Stimulated activated naive CD8-positive, alpha-beta T cell treated with anti-CD3 and anti-CD28 coated beads, Interleukin-15, Interleukin-2, amounts not matched to agents 100 U/mL and 50 U/mL, for 24 hours (primary cell): ENCODE data around the gene TMEM117.

Experiments
- ATAC-seq: fragments of 150-1000 bp; cut with Tn5 transposase; one replicate; pipeline ENCODE4 v1.10.0; 2021
- DNase-seq: peaks from one replicate; pipeline ENCODE4 v3.0.0; 2021

Gene TMEM117

GRCh38 chr12:43835656-43836474 lies at the start of gene TMEM117:
Gene TMEM117 (plus strand): TSS chr12:43836081.
- ATAC-seq, result peak; percentile 74
- DNase-seq, result peak; percentile 61

- DNase-seq (no peak), ATAC-seq (no peak)
These were observed 48.8 kb upstream of the TMEM117 start for GRCh38 chr12:43786899-43787693.

GRCh38 chr12:43789941-43790340 lies 45.9 kb upstream of the TMEM117 start:
- ATAC-seq (no peak), DNase-seq (no peak)

DNA sequence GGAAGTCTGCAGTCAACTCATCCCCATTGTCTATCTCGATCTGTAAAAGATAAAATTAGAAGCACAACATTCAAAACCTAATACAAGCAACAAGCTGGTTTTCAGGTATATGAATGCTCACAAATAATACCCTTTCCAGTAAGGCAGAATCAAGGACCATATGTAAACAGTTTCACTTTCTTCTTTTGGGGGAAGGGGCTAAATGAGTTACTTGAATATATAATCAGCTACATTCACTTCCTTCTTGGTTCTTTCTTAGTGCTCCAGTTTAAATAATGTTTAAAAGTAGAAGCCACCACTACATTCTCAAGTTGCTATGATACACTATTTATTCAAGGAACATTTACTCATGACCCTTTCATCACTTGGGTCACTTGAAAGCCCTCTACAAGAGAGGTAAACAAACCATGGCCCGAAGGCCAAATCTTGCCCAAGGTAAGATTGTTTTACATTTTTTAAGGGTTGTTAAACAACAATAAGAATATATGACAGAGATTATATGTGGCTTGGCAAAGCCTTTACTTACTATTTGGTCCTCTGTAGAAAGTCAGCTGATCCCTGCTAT lies 40.1 kb upstream of the TMEM117 start:
- no peak for DNase-seq
- ATAC-seq, result no peak

DNA sequence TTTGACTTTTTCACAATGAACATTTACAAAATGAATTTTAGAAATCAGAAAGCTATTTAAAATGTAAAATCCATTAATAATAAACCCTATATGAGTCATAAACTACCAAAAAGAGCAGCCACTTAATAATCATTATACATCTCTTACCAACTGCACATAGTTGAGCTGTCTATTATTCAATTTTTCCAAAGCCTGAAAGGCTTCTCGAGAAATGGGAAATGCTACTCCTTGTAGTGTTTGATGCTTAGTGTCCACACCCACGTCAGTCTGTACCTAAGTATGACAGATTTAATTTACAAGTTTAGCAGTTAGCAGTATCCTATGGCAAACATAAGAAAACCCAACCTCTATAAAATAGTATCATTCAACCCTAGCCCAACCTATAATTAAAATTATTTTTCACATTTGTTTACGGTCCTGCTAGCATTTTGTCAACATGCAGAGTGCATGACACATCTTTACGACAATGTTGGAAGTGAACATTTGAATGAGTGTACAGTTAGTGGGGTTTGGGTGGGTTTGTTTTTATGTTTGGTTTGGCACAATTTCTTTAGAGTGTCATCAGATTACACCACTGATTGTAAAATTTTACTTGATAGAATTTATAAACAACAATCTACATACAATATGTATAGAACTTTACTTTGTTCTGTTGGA lies 38.2 kb upstream of the TMEM117 start:
- ATAC-seq (no peak), DNase-seq (no peak)

DNA sequence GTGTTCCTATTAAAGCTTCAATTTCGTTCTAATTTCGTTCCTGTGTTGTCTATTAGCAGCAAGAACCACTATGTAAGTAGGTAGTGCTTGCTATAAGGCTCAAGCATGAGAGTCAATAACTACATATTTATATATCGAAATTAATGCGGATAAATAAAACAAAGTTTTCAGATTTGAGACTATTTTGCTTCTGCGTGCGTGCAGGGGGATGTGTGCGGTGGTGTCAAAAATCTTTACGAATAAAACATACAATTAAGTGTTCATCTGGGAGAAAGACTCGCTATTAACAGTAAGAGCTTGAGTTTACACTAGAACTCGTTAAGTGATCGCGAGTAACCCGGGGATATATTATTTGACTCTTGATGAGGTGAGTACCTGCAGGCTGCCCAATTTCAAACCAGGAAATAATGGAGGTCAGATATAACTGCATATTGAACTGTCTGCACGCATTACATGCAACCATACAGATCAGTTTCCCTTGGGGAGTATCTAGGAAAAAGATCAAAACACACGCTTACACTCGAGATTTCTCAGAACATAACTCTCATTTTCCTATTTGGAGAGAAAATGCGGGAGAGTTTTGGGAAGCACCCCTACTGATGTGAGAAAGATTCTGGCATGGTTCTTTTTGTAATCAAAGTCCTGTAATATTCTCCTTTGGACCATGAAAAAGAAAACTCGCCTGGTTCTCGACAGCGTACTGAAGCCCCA lies 30.6 kb upstream of the TMEM117 start:
- no peak for ATAC-seq
- no peak for DNase-seq

DNA sequence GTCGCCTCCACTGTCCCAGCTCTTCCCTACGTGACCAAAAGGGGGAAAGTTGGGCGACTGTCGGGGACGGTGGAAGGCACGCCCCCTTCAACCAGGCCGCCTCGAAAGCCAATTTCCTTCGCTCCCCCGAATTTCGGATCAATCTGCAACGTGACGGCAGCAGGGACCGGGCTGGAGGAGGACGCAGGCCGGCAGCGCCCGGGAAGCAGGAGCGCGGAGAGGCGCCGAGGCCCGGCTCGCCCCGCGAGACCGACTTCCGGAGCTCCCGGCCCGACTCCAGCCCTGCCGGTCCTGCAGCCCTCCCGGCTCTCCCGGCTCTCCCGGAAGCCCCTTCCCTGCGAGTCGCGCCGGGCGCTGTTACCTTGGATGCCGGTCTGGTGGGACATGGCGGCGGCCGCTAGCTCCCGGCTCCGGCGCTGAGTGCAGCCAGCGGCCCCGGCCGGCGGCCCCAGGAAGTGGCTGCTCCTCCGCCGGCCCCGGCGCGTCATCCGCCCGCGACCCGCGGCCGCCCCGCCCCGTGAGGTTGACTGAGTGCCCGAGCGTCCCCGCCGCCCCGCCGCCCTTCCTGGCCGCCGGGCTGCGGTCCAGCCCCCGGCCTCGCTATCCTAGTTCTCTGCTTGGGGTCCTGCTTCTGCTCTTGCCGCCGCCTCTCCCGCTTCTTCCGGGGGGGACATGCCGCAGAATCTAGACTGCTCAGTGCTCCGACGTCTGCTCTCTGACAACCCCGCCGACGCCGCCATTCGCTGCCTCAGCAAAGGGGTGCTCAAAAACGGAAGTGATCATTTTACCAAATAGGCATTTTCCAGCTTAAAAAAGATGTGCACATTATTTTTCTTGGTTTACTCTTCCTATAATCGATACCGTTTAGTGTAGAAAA lies 29.8 kb upstream of the TMEM117 start, which contains the start of gene TWF1:
Gene TWF1, minus strand, starts transcription at position 458 of the 877 bp plus-strand sequence. Its CDS starts 72 bp downstream, at position 386.
- DNase-seq (peak; percentile 94), ATAC-seq (peak; percentile 97)

DNA sequence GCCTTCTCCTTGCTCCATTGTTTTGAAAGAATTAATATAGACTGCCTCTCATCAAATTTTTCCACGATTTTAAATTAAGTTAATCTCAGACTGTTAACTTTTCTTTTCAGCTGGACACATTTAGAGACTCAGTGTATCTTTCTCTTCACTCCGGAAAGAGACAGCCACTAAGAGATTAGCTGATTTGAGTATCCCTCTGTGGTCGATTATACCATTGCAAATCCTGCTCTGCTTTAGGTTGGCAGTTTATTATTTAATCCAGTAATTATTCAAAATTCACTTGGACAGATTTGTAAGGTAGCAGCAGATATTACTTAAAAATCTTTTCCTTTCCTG lies 29.2 kb upstream of the TMEM117 start:
- DNase-seq (no peak), ATAC-seq (no peak)

- no peak for DNase-seq
- no peak for ATAC-seq
These were observed 28.5 kb upstream of the TMEM117 start for GRCh38 chr12:43807386-43807785.

- DNase-seq (no peak), ATAC-seq (no peak)
These were observed 23.8 kb upstream of the TMEM117 start for GRCh38 chr12:43812057-43812456.

DNA sequence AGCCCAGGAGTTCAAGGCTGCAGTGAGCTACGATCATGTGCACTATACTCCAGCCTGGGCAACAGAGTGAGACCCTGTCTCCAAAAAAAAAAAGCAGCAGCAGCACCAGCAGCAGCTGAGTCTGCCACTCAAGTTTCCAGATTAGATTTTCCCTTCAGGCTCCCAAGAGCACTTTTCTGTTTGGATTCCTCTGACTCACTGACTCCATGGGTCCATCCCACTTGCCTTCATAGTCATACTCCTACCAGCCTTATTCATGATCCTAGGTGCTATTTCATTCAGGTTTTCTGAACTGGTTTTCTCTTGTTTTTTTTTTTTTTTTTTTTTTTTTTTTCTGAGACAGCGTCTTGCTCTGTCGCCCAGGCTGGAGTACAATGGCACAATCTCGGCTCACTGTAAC lies 23.0 kb upstream of the TMEM117 start:
- no peak for ATAC-seq
- no peak for DNase-seq

GRCh38 chr12:43815416-43815815 lies 20.5 kb upstream of the TMEM117 start:
- no peak for ATAC-seq

DNA sequence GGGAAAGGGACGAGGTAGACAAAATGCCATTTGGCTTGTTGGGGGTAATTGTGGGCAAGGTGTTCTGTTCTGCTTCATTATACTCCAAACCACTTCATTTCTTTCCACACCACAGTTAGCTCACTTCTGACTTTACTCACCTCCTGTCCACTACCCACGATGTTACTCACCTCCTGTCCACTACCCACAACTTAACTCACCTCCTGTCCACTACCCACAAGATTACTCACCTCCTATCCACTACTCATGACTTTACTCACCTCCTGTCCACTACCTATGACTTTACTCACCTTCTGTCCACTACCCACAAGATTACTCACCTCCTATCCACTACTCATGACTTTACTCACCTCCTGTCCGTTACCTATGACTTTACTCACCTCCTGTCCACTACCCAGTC lies 19.7 kb upstream of the TMEM117 start:
- ATAC-seq (peak; percentile 70), DNase-seq (no peak)

More at GRCh38 chr12:43815416-43815815, 20.5 kb upstream of the TMEM117 start:
- DNase-seq, result no peak

GRCh38 chr12:43824207-43824775 lies 11.6 kb upstream of the TMEM117 start:
- DNase-seq, result no peak

GRCh38 chr12:43826681-43827080 lies 9.2 kb upstream of the TMEM117 start:
- DNase-seq (no peak), ATAC-seq (no peak)

More at GRCh38 chr12:43824207-43824775, 11.6 kb upstream of the TMEM117 start:
- no peak for ATAC-seq

DNA sequence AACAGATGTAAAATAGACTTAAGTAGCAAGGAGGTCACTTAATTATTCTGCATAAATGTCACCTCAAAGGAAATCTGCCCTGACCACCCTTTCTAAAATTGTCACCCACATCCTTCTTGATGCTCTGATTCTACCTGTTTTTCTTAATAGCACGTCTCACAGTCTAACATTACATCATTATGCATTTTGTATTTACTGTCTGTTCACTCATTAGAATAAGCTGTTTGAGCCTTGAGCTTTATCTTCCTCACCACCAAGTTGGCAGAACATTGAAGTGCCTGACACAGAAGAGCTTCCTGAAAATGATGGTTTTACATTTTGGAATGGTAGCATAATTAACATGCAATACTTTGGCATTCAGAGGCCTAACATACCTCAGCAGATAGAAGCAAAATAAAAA lies 8.8 kb upstream of the TMEM117 start:
- no peak for DNase-seq

DNA sequence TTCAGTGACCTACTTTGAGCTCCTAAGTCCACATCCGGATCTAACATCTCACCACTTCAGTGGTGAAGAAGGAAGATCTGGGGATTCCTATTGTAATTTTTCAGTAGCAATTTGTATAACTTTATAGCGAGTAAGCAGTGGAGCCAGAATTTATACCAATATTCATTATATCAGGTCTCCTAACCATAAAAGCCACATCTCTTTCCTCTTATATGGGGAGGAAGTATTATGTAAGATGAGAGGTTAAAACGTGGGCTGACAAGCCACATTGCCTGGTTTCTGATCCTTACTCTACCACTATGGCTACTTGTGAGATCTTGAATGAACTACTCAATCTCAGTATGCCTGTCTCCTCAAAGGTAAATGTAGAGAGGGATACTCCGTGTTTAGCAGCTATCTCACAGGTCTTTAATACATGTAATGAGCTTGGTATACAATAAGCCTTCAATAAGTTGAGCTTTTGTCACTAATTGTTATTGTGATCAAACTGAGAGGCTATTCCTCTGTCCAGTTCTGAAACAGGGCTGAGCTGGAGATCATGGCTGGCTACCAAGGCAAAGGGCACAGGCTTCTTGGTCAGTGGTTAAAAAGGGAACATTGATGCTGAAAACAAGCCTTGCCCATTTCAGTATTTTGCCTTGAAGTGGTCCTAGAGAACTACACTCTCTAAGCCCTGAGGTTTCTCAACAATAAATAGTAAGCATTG lies 3.3 kb upstream of the TMEM117 start:
- DNase-seq (no peak), ATAC-seq (peak; percentile 44)

More for the DNA sequence above, 8.8 kb upstream of the TMEM117 start:
- no peak for ATAC-seq

DNA sequence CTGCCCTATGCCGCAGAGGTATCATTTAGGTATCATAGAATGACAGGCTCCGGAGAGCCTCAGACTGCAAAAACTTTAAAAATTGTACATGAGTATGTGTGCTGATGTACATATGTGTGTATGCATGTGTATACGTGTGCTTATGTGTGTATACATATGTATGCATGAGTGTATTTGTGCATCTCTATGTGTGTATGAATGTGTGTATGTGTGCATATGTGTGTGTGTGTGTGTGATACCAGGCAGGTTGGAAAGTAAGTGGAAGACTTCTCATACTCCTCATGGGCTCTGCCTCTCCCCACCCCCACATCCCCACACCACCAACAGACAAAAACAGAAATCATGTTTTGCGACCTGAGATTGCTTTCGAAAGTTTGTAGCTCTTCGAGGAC lies 621 bp upstream of the TMEM117 start:
- DNase-seq (no peak), ATAC-seq (no peak)

DNA sequence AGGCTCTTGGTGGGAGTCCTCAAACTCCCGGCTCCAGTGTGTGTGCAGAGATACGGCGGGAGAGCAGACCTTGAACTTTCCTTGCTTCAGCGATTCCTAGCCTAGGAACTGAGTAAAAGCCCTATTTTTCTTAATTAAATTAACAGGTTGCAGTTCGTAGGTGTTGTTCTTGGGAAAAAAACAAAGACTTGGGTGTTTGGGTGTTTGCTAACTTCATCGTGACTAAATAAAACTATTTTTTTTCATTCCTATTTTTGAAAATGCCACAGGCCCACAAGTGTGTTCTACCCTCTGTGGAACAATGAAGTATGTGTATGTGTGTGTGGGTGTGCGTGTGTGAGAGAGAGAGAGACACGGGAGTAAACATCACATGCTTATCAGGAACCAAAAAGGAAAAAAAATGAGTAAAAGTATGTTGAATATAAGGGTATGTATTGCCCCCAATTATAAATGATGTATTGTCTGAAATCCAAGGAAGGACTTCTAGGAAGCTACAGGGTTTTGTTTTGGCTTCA lies 651 bp downstream of the TMEM117 start:
- ATAC-seq (no peak), DNase-seq (no peak)

DNA sequence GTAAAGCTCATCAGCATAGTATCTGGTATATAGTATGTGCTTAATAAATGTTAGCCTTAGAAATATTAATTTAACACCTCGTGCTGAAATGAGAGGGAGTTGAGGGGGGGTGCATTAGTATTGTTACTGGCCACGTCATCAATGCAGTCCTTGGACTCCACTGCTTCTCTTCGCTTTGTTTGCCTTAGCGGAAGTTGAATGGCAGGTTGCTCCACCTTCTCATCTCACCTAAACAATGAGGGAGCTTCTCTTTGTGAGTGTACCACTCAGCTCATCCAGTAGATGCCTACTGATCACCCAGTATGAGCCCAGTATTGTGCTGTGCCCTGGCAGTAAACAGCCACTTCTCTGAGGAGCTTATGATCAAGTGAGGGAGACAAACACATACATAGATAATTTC lies 4.5 kb downstream of the TMEM117 start:
- ATAC-seq (no peak), DNase-seq (no peak)
